Thyroid gland (tissue), 4 donors: Measurements from ENCODE around the gene IL17RD. TPM values are rescaled to one million over a fixed set of nuclear protein-coding genes. Genes with fewer than 3 reads are reported as not detected.

Source experiments
- DNase-seq, 2 donors: peaks; one replicate each; pipeline ENCODE4 v3.0.0-alpha.2; 2019
- H3K27ac ChIP-seq, 3 donors: fragments of 200-600 bp; sonication (generic); 1 replicate in 2 of 3; 2 replicates in 1 of 3; pipeline ENCODE4 v1.5.1; 2016 to 2019; ENCODE audit warnings: mild to moderate bottlenecking in 1 of 3, moderate library complexity in 1 of 3
- H3K27me3 ChIP-seq: fragments of 200-600 bp; sonication (generic); one replicate; pipeline ENCODE4 v1.5.1; 2019
- H3K36me3 ChIP-seq, 2 donors: fragments of 200-600 bp; sonication (generic); one replicate each; pipeline ENCODE4 v1.5.1; 2016 to 2019
- H3K4me1 ChIP-seq, 2 donors: fragments of 200-600 bp; sonication (generic); one replicate each; pipeline ENCODE4 v1.5.1; 2017 to 2019
- H3K4me3 ChIP-seq, 3 donors: fragments of 200-600 bp; sonication (generic); replicated peaks in 1 of 3; 1 replicate in 2 of 3; 2 replicates in 1 of 3; pipeline ENCODE4 v1.5.1; 2016; ENCODE audit warnings: mild to moderate bottlenecking in 1 of 3
- H3K9me3 ChIP-seq: fragments of 200-600 bp; sonication (generic); one replicate; pipeline ENCODE4 v1.5.1; 2017
- POLR2A ChIP-seq, 2 donors: fragments of 450-650 bp; IDR thresholded peaks; one replicate each; pipeline ENCODE4 v1.6.1; 2017; ENCODE audit warnings: antibody characterized with exemption in 2 of 2, mild to moderate bottlenecking in 2 of 2, moderate library complexity in 1 of 2
- WGBS, 2 donors: methylation state at CpG; one replicate each; pipeline ENCODE4 v1.1.5; 2017; 5-methylcytosine and 5-hydroxymethylcytosine counted together
- intact Hi-C: fragments of 100-400 bp; cut with DNase I; formaldehyde crosslinking; loops from one replicate; pipeline ENCODE4 v1.15.1; 2023
- total RNA-seq, 4 donors: library from RNA; depleted of rRNA; stranded (reverse); fragments of >200 nt; gene quantifications; one replicate each; pipeline ENCODE4 v1.2.3, GENCODE V29; 2016
- TF ChIP-seq, protein P1 (sequence below), 6 experiments: fragments of 200-600 bp in 3 of 6; fragments of 450-650 bp in 3 of 6; sonication (generic) in 3 of 6; IDR thresholded peaks; one replicate each; pipeline ENCODE4 v1.5.1; 2016 to 2019; ENCODE audit warnings: antibody characterized with exemption in 6 of 6, mild to moderate bottlenecking in 2 of 6, inconsistent platforms in 1 of 6, moderate library complexity in 1 of 6

Gene IL17RD
- total RNA-seq, 4 donors from 2014 or later = 0.59 to 2.6 (median 1.4) TPM

DNA sequence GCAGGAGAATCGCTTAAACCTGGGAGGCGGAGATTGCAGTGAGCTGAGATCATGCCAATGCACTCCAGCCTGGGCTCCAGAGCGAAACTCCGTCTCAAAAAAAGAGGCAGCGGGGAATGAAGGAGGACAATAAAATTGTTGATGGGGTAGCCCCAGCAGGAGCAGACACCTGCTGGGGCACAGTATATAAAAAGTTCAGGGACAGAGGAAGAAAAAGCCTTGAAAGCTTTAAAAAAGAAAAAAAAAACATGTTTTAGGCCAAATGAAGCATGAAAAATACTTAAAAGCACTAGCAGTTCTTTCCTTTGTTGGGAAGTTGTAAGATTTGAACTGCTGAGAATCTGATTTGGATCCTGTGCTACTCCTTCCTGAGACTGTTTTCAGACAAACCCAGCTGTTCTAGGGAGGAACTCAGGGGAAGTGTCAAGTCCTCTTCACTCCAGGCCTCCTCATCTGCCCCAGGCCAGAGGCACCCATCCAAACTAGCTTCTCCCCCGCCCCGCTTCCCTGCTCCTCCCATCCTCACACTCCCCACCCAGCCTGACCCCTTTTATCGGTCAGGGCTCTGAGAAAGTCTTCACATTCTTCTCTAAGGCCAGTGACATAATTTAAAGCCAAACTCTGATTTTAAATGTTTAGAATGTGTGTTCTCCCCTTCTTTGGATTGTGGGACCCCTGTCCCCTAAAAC lies 4.9 kb downstream of the IL17RD start:
- intact Hi-C loops = no loop called here
- no peak for TF ChIP-seq POLR2A (IDR thresholded peaks at IDR 0.05)
- TF ChIP-seq, protein P1, sequence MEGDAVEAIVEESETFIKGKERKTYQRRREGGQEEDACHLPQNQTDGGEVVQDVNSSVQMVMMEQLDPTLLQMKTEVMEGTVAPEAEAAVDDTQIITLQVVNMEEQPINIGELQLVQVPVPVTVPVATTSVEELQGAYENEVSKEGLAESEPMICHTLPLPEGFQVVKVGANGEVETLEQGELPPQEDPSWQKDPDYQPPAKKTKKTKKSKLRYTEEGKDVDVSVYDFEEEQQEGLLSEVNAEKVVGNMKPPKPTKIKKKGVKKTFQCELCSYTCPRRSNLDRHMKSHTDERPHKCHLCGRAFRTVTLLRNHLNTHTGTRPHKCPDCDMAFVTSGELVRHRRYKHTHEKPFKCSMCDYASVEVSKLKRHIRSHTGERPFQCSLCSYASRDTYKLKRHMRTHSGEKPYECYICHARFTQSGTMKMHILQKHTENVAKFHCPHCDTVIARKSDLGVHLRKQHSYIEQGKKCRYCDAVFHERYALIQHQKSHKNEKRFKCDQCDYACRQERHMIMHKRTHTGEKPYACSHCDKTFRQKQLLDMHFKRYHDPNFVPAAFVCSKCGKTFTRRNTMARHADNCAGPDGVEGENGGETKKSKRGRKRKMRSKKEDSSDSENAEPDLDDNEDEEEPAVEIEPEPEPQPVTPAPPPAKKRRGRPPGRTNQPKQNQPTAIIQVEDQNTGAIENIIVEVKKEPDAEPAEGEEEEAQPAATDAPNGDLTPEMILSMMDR (IDR thresholded peaks at IDR 0.05) = no peak
- H3K4me1 ChIP-seq = peaks cover 11 to 12% of the 10 kb centered on the region in 2 donors

DNA sequence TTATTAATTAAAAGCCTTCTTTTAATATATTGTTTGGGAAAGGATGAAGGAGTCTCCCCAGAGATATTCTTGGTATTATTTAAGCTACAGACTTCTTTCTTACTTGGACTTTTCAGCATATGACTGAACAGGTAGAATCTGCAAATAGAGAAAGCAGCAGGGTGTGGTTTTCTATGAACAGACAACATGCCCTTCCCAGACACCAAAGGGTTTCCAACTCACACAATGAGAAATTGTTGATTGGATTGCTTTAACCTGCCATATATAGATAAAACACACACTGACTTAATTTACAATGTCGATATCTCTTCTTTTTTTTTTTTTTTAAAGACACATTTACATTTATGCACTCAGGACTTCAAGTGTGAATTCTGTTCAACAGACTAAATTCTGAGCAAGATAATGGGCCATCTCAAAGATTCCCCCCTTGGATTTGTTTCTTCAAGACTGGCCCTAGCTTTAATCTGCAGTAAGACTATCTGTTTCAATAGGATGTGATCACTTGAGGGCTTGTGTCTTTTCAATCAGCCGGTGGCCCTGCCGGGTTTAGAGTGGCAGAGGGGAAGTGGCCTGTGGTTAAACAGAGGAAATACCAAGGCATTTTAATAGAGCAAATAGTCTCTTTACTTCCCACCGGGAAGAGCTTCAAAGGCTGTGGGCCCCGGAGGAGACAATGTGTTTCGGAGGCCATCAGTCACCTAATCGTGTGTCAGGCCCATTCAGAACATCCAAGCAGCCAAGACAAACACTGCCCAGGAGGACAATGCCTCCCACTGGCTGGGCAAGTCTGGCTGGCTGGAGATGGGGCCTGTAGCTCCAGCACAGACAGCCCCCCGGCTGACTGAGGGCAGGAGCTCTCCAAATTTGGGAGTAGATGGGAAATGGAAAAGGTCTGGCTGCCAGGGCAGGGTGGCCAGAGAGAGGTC lies 6.1 kb downstream of the IL17RD start:
- TF ChIP-seq, protein P1 (IDR thresholded peaks at IDR 0.05) = no peak
- TF ChIP-seq POLR2A (IDR thresholded peaks at IDR 0.05) = no peak
- no peaks in the 10 kb centered on the region for H3K27me3 ChIP-seq
- WGBS, 2 donors = 46 to 53% methylated on average over 8 of the region's 8 CpGs
- intact Hi-C loops = no loop called here
- no peak overlapping the region for H3K4me3 ChIP-seq
- no peak for DNase-seq
- H3K36me3 ChIP-seq = no peaks in the 10 kb centered on the region
- no peaks in the 10 kb centered on the region for H3K9me3 ChIP-seq
- peaks cover 2 to 7% of the 10 kb centered on the region in 2 donors for H3K4me1 ChIP-seq
- H3K27ac ChIP-seq = no peak overlapping the region

More for the DNA sequence above, 4.9 kb downstream of the IL17RD start:
- Histone ChIP-seq H3K9me3 (no peaks in the 10 kb centered on the region), H3K36me3 (no peaks in the 10 kb centered on the region), H3K4me3 (no peak overlapping the region), H3K27me3 (no peaks in the 10 kb centered on the region), H3K27ac (no peak overlapping the region)
- DNase-seq = no peak
- WGBS, 2 donors = 85 to 86% methylated on average over 8 of the region's 8 CpGs

DNA sequence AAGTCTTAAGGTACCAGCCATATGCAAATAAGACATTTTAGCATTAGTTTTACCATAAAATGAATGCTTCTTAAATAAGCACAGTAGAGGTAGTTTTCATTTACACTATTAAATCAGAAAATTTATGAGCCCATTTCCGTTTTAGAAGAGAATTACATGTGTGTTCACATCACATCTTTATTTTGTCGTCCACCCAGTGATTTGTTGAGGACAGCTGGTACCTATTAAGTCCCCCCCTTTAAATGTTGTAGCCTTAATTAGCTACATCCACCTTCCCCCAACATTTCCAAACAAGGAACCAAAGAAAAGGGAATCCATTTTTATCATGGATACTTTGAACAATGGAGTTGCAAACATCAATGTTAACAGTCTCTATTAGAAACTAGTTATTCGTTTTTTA lies 6.8 kb downstream of the IL17RD start:
- 92% methylated on average over 3 of the region's 3 CpGs for WGBS, 2 donors
- H3K27ac ChIP-seq = no peak overlapping the region
- peaks cover 0 to 4% of the 10 kb centered on the region in 2 donors for H3K4me1 ChIP-seq
- no peaks in the 10 kb centered on the region for H3K36me3 ChIP-seq
- DNase-seq = no peak
- no peaks in the 10 kb centered on the region for H3K9me3 ChIP-seq
- intact Hi-C loops = no loop called here
- TF ChIP-seq, protein P1 (IDR thresholded peaks at IDR 0.05) = no peak
- TF ChIP-seq POLR2A (IDR thresholded peaks at IDR 0.05) = no peak
- no peak overlapping the region for H3K4me3 ChIP-seq
- H3K27me3 ChIP-seq = no peaks in the 10 kb centered on the region

DNA sequence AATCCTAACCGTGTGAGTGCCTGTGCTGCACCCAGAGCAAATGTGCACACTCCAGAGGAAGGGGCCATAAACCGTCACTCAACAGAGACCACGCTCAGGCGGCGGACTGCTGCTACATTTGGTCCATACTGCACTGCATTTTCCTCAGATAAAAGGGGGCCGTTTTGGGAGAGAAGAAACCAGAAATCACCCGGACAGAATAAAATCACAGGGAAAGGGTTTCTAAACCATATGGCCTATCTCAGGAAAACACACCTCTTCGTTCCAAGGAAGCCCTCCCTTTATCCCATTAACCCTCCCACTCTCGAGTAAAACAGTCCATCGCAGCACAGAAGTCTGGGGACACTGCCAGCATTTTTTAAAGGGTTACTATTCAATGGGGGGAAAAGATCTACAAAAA lies 7.6 kb downstream of the IL17RD start:
- H3K27me3 ChIP-seq = no peaks in the 10 kb centered on the region
- intact Hi-C loops = no loop called here
- H3K36me3 ChIP-seq = no peaks in the 10 kb centered on the region
- TF ChIP-seq, protein P1 (IDR thresholded peaks at IDR 0.05) = no peak
- TF ChIP-seq POLR2A (IDR thresholded peaks at IDR 0.05) = no peak
- no peak overlapping the region for H3K4me3 ChIP-seq
- H3K9me3 ChIP-seq = no peaks in the 10 kb centered on the region
- WGBS, 2 donors = 75 to 76% methylated on average over 10 of the region's 10 CpGs
- no peak for DNase-seq
- peaks cover 4 to 6% of the 10 kb centered on the region in 2 donors for H3K4me1 ChIP-seq
- H3K27ac ChIP-seq = no peak overlapping the region

DNA sequence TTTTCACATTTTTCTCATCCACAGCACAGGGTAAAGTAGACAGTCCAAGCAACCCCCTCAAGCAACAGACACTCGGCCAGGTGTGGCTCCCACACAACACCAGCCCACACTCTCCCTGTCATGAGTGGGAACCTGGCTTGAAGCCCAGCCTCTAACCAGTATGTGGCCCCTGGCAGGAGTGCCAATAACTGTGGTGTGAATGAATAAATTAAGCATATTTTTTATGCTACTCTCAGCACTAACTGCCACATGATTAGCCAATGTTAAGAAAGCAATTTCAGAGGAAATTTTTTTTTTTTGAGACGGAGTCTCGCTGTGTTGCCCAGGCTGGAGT lies 9.9 kb downstream of the IL17RD start:
- no peak for TF ChIP-seq POLR2A (IDR thresholded peaks at IDR 0.05)
- TF ChIP-seq, protein P1 (IDR thresholded peaks at IDR 0.05) = no peak
- no peak for DNase-seq
- intact Hi-C loops = no loop called here
- Histone ChIP-seq H3K4me1 (peaks cover 6 to 13% of the 10 kb centered on the region in 2 donors), H3K36me3 (no peaks in the 10 kb centered on the region), H3K4me3 (no peak overlapping the region), H3K27me3 (no peaks in the 10 kb centered on the region), H3K27ac (no peak overlapping the region), H3K9me3 (no peaks in the 10 kb centered on the region)
- WGBS, 2 donors = 83% methylated on average over 3 of the region's 3 CpGs
